Astrocyte of the cerebellum (primary cell): ENCODE measurements around the gene EFCAB5.
"Not testable (repeated sequence)": the region's sequence is repeated elsewhere in the genome, so short reads cannot be mapped to it uniquely, and the experiment has no call there.

Source experiments
- DNase-seq: peaks from one replicate; pipeline ENCODE4 v3.0.0-alpha.2; 2011; ENCODE audit warnings: low read depth
- H3K4me3 ChIP-seq: 2 replicates; pipeline ENCODE4 v1.5.1; 2011; ENCODE audit warnings: mild to moderate bottlenecking, low read depth, low read length, moderate library complexity
- CTCF ChIP-seq: IDR thresholded peaks from 2 replicates; pipeline ENCODE4 v1.5.1; 2012; ENCODE audit warnings: low read length, low read depth, moderate library complexity, mild to moderate bottlenecking; ENCODE audit errors: missing control alignments
- in situ Hi-C: cut with HindIII; loops from 2 replicates; pipeline ENCODE4 v1.10.0; 2017; ENCODE audit warnings: low sequenced_read_pairs

The EFCAB5 gene

GRCh38 chr17:30130121-30130520, 188.7 kb downstream of the EFCAB5 start:
- TF ChIP-seq CTCF: no peak
- no peak overlapping the region for H3K4me3 ChIP-seq
- DNase-seq: no peak
- in situ Hi-C loops: no loop called here

GRCh38 chr17:30132615-30133014, 191.2 kb downstream of the EFCAB5 start:
- no peak for DNase-seq
- no peak overlapping the region for H3K4me3 ChIP-seq
- in situ Hi-C loops: no loop called here
- no peak for TF ChIP-seq CTCF

- TF ChIP-seq CTCF: no peak
- no peak for DNase-seq
- in situ Hi-C loops: no loop called here
- H3K4me3 ChIP-seq: no peak overlapping the region
These were observed 191.8 kb downstream of the EFCAB5 start for GRCh38 chr17:30133197-30133596.

- DNase-seq: no peak
- no peak for TF ChIP-seq CTCF
- H3K4me3 ChIP-seq: no peak overlapping the region
- in situ Hi-C loops: no loop called here
These were observed 193.1 kb downstream of the EFCAB5 start for GRCh38 chr17:30134551-30134950.

- no peak for TF ChIP-seq CTCF
- H3K4me3 ChIP-seq: no peak overlapping the region
- in situ Hi-C loops: no loop called here
- no peak for DNase-seq
These were observed 195.7 kb downstream of the EFCAB5 start for GRCh38 chr17:30137158-30137557.

GRCh38 chr17:30147860-30148259, 206.4 kb downstream of the EFCAB5 start:
- in situ Hi-C loops, DNase-seq, H3K4me3 ChIP-seq: not testable (repeated sequence)

GRCh38 chr17:30148376-30148775, 206.9 kb downstream of the EFCAB5 start:
- no peak for TF ChIP-seq CTCF
- in situ Hi-C loops: no loop called here
- H3K4me3 ChIP-seq: no peak overlapping the region
- no peak for DNase-seq
